HG03354 (cell line): ENCODE results near the gene CDX1.
"Not testable (repeated sequence)": the region's sequence is repeated elsewhere in the genome, so short reads cannot be mapped to it uniquely, and the experiment has no call there.

Experiments used
- ATAC-seq: cut with Tn5 transposase; IDR thresholded peaks from one replicate; pipeline ENCODE4 v1.9.1; 2021; ENCODE audit warnings: mild to moderate bottlenecking; ENCODE audit not compliant: unreplicated experiment, poor library complexity, severe bottlenecking

CDX1 gene

GRCh38 chr5:150219861-150220260 lies 53.3 kb downstream of the CDX1 start:
- ATAC-seq, result no peak

- no peak for ATAC-seq
These were observed 54.9 kb downstream of the CDX1 start for GRCh38 chr5:150221471-150221870.

GRCh38 chr5:150222906-150223305 lies 56.3 kb downstream of the CDX1 start:
- no peak for ATAC-seq

- ATAC-seq, result no peak
These were observed 56.9 kb downstream of the CDX1 start for GRCh38 chr5:150223474-150223873.

GRCh38 chr5:150224483-150225027 lies 58.0 kb downstream of the CDX1 start:
- ATAC-seq, result no peak

- no peak for ATAC-seq
These were observed 60.5 kb downstream of the CDX1 start for GRCh38 chr5:150227036-150227435.

- no peak for ATAC-seq
These were observed 61.2 kb downstream of the CDX1 start for GRCh38 chr5:150227606-150228273.

- ATAC-seq, result no peak
These were observed 63.0 kb downstream of the CDX1 start for GRCh38 chr5:150229571-150229970.

- ATAC-seq, result no peak
These were observed 64.3 kb downstream of the CDX1 start for GRCh38 chr5:150230842-150231241.

- ATAC-seq, result not testable (repeated sequence)
These were observed 67.1 kb downstream of the CDX1 start for GRCh38 chr5:150233706-150234105.
